Uterus (tissue), 2 donors: ENCODE results near the gene PPP2R1B.

ENCODE experiments used
- CTCF ChIP-seq, 4 experiments: fragments of 200-600 bp in 2 of 4; fragments of 450-650 bp in 2 of 4; sonication (generic) in 2 of 4; IDR thresholded peaks; one replicate each; pipeline ENCODE4 v1.5.1; 2016 to 2019; ENCODE audit warnings: antibody characterized with exemption in 4 of 4, mild to moderate bottlenecking in 2 of 4, moderate library complexity in 1 of 4
- POLR2A ChIP-seq, 2 donors: fragments of 450-650 bp; IDR thresholded peaks; one replicate each; pipeline ENCODE4 v1.6.1; 2016; ENCODE audit warnings: antibody characterized with exemption in 2 of 2, mild to moderate bottlenecking in 1 of 2, moderate library complexity in 1 of 2

GRCh38 chr11:111808834-111809233 is 42.6 kb upstream of the PPP2R1B start:
- TF ChIP-seq CTCF (IDR thresholded peaks at IDR 0.05) (no peak), POLR2A (IDR thresholded peaks at IDR 0.05) (no peak)
